CD4-positive, alpha-beta T cell (primary cell): Measurements from ENCODE around the gene RAB44. TPM values are rescaled to one million over a fixed set of nuclear protein-coding genes. Genes with fewer than 3 reads are reported as not detected.
A peak's percentile ranks its signal among the peaks of the same experiment; 100 is the strongest.

Experiments
- ATAC-seq: fragments of 200-7000 bp; cut with Tn5 transposase; one replicate; pipeline ENCODE4 v1.10.0; 2022; ENCODE audit warnings: mild to moderate bottlenecking; ENCODE audit not compliant: poor library complexity
- CTCF ChIA-PET: fragments of 350-600 bp; sonication (Branson Sonifier 250); formaldehyde crosslinking; loops from one replicate; lab custom pipeline; 2021; ENCODE audit warnings: antibody characterized with exemption, inconsistent platforms; lab: Charles Lee
- POLR2A ChIA-PET: fragments of 350-600 bp; sonication (Branson Sonifier 250); formaldehyde crosslinking; loops from one replicate; lab custom pipeline; 2021; ENCODE audit warnings: antibody characterized with exemption, inconsistent platforms; lab: Charles Lee
- DNase-seq, 14 experiments: peaks; one replicate each; pipeline ENCODE4 v3.0.0-alpha.2; 2013 to 2020; ENCODE audit warnings: mixed read lengths in 2 of 14
- H3K27ac ChIP-seq, 2 donors: one replicate each; pipeline versions ENCODE4 v1.5.1 to v1.7.0; 2013; ENCODE audit warnings: low read length in 2 of 2, low read depth in 1 of 2, mild to moderate bottlenecking in 1 of 2
- H3K27me3 ChIP-seq, 2 experiments: 1 replicate in 1 of 2; 2 replicates in 1 of 2; pipeline versions ENCODE4 v1.6.1 to v1.7.0; 2013; ENCODE audit warnings: low read length in 2 of 2, control low read depth in 1 of 2, mild to moderate bottlenecking in 1 of 2, moderate library complexity in 1 of 2; ENCODE audit not compliant: insufficient read depth in 2 of 2, control insufficient read depth in 1 of 2
- H3K36me3 ChIP-seq: one replicate; pipeline ENCODE4 v1.6.1; 2013; ENCODE audit warnings: low read length, control low read depth; ENCODE audit not compliant: insufficient read depth
- H3K4me1 ChIP-seq: one replicate; pipeline ENCODE4 v1.6.1; 2013; ENCODE audit warnings: low read length, control low read depth; ENCODE audit not compliant: insufficient read depth
- H3K4me3 ChIP-seq: one replicate; pipeline ENCODE4 v1.5.1; 2013; ENCODE audit warnings: mild to moderate bottlenecking, low read length, moderate library complexity
- H3K9me3 ChIP-seq, 2 experiments: 1 replicate in 1 of 2; 2 replicates in 1 of 2; pipeline versions ENCODE4 v1.6.1 to v1.7.0; 2013; ENCODE audit warnings: low read length in 2 of 2, mild to moderate bottlenecking in 2 of 2, control low read depth in 1 of 2, moderate library complexity in 1 of 2; ENCODE audit not compliant: control insufficient read depth in 1 of 2, insufficient read depth in 1 of 2
- H3K27ac Mint-ChIP-seq: one replicate; pipeline ENCODE4 v1.8.0; 2020; ENCODE audit warnings: mixed read lengths
- H3K27me3 Mint-ChIP-seq: one replicate; pipeline ENCODE4 v1.8.0; 2021; ENCODE audit warnings: mixed read lengths
- H3K36me3 Mint-ChIP-seq: one replicate; pipeline ENCODE4 v1.8.0; 2021; ENCODE audit warnings: low read depth, mixed read lengths
- H3K4me1 Mint-ChIP-seq: one replicate; pipeline ENCODE4 v1.8.0; 2021; ENCODE audit warnings: low read depth, mixed read lengths
- H3K4me3 Mint-ChIP-seq: one replicate; pipeline ENCODE4 v1.8.0; 2020; ENCODE audit warnings: mild to moderate bottlenecking, mixed read lengths
- H3K9me3 Mint-ChIP-seq: one replicate; pipeline ENCODE4 v1.8.0; 2020; ENCODE audit warnings: mixed read lengths
- intact Hi-C, 2 experiments: fragments of 100-400 bp; cut with DNase I in 1 of 2; cut with micrococcal nuclease in 1 of 2; formaldehyde crosslinking; loops; one replicate each; pipeline versions ENCODE4 v1.15.1 to v1.9.0; 2023 to 2025; cut with DNase I, micrococcal nuclease
- total RNA-seq, 174 experiments: library from RNA in 2 of 174; stranded (reverse) in 2 of 174; gene quantifications; one replicate each; pipeline ENCODE4 v1.2.3 and lab custom pipeline; 2021 to 2026
- TF ChIP-seq, protein P1 (sequence below): fragments of 200-600 bp; IDR thresholded peaks from one replicate; pipeline ENCODE4 v1.8.0; 2022; ENCODE audit warnings: antibody characterized with exemption, mild to moderate bottlenecking

Gene RAB44
- total RNA-seq, 2 experiments from 2014 or later = 0.22 TPM

DNA sequence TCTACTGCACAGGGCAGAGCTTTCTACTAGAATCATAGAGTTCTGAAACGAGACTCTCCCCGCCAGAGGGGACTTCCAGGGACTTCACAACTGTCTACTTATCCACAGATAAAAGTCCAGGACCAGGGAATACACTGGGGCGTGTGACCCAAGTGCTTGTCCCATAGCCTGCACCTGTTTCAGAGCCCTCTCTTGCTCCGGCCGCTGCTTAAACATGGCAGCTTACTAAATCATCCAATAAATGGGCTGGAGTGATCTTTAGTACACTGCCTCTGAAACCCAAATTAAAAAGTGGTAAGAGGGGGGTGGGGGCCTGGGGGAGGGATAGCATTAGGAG, 8.9 kb upstream of the RAB44 start:
- ChIA-PET CTCF (no interaction called here), POLR2A (no interaction called here)
- intact Hi-C loops = loop anchor here in 1 of 2 experiments (10.0 kb wide), 1 partner anchor 144 kb away; the partner anchor contains the start of gene STK38
- Histone ChIP-seq H3K27me3 (no peaks in the 10 kb centered on the region), H3K27ac (no peak overlapping the region), H3K4me3 (no peak overlapping the region), H3K9me3 (peaks cover 0 to 4% of the 10 kb centered on the region in 2 experiments), H3K36me3 (peaks cover 12% of the 10 kb centered on the region), H3K4me1 (peaks cover 31% of the 10 kb centered on the region)
- Mint-ChIP-seq H3K36me3 (no peaks in the 10 kb centered on the region), H3K4me1 (peaks cover 9% of the 10 kb centered on the region), H3K4me3 (no peak overlapping the region), H3K27me3 (peaks cover 6% of the 10 kb centered on the region), H3K27ac (no peak overlapping the region), H3K9me3 (no peaks in the 10 kb centered on the region)
- ATAC-seq (no peak), DNase-seq (peak in 1 of 14 experiments; percentile 24)
- TF ChIP-seq, protein P1, sequence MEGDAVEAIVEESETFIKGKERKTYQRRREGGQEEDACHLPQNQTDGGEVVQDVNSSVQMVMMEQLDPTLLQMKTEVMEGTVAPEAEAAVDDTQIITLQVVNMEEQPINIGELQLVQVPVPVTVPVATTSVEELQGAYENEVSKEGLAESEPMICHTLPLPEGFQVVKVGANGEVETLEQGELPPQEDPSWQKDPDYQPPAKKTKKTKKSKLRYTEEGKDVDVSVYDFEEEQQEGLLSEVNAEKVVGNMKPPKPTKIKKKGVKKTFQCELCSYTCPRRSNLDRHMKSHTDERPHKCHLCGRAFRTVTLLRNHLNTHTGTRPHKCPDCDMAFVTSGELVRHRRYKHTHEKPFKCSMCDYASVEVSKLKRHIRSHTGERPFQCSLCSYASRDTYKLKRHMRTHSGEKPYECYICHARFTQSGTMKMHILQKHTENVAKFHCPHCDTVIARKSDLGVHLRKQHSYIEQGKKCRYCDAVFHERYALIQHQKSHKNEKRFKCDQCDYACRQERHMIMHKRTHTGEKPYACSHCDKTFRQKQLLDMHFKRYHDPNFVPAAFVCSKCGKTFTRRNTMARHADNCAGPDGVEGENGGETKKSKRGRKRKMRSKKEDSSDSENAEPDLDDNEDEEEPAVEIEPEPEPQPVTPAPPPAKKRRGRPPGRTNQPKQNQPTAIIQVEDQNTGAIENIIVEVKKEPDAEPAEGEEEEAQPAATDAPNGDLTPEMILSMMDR = no peak

DNA sequence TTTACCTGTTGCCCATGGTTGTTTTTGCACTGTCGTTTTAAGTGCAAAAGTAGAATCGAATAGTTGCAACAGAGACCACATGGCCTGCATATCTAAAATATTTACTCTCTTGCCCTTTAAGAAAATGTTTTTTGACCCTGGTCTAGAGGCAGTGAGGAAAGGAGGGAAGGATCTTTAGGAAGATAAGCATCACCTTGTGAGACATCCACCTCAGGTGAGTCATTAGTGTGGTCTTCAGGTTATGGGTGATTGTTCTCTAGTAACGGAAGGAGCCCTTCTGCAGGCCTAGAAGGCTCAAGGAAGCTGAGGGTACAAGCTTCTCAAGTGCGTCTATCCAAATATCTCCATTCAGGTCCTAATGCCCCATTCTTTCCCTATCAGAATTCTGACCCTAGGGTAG, 6.6 kb upstream of the RAB44 start:
- Mint-ChIP-seq H3K9me3 (no peaks in the 10 kb centered on the region), H3K27me3 (no peaks in the 10 kb centered on the region), H3K36me3 (no peaks in the 10 kb centered on the region), H3K27ac (no peak overlapping the region), H3K4me3 (no peak overlapping the region), H3K4me1 (peaks cover 9% of the 10 kb centered on the region)
- Histone ChIP-seq H3K4me3 (no peak overlapping the region), H3K36me3 (peaks cover 9% of the 10 kb centered on the region), H3K9me3 (no peaks in the 10 kb centered on the region), H3K27me3 (no peaks in the 10 kb centered on the region), H3K4me1 (peaks cover 22% of the 10 kb centered on the region), H3K27ac (no peak overlapping the region)
- POLR2A ChIA-PET = no interaction called here
- DNase-seq (peak in 1 of 14 experiments; percentile 25), ATAC-seq (no peak)
- CTCF ChIA-PET = no interaction called here
- intact Hi-C loops = no loop called here
- TF ChIP-seq, protein P1 = no peak

DNA sequence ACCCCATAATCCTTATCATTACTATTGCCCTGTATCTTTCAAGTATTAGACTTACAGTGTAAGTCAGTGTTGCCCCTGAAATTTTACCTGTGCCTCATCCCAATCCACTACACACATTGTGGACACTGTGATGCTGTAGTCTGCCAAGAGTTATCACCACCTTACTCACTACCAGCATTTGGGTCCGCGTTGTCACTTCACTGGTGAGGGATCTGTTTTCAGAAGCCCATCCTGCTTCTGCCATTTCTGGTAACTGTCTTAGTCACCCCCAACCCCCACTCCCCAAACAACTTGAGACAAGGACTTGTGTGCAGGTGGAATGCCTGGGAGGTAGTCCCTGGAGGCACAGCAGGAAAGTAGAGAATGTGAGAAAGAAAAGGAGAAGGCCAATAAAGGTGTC, 6.0 kb upstream of the RAB44 start:
- Mint-ChIP-seq H3K27ac (peak overlapping the region; percentile 43), H3K27me3 (no peaks in the 10 kb centered on the region), H3K36me3 (no peaks in the 10 kb centered on the region), H3K4me1 (peaks cover 9% of the 10 kb centered on the region), H3K4me3 (no peak overlapping the region), H3K9me3 (no peaks in the 10 kb centered on the region)
- Histone ChIP-seq H3K27ac (peak overlapping the region in 1 of 2 donors; percentile 32), H3K4me3 (no peak overlapping the region), H3K4me1 (peaks cover 18% of the 10 kb centered on the region), H3K27me3 (no peaks in the 10 kb centered on the region), H3K36me3 (peaks cover 4% of the 10 kb centered on the region), H3K9me3 (no peaks in the 10 kb centered on the region)
- intact Hi-C loops = no loop called here
- ChIA-PET POLR2A (no interaction called here), CTCF (no interaction called here)
- TF ChIP-seq, protein P1 = no peak
- ATAC-seq (no peak), DNase-seq (peak in 1 of 14 experiments; percentile 14)
